Measurements from ENCODE around the gene HBQ1. TPM values are rescaled to one million over a fixed set of nuclear protein-coding genes. Genes with fewer than 3 reads are reported as not detected.
"Not testable (repeated sequence)": the region's sequence is repeated elsewhere in the genome, so short reads cannot be mapped to it uniquely, and the experiment has no call there.

HBQ1 gene
- total RNA-seq, 1 experiment from 2014 or later = not detected

DNA sequence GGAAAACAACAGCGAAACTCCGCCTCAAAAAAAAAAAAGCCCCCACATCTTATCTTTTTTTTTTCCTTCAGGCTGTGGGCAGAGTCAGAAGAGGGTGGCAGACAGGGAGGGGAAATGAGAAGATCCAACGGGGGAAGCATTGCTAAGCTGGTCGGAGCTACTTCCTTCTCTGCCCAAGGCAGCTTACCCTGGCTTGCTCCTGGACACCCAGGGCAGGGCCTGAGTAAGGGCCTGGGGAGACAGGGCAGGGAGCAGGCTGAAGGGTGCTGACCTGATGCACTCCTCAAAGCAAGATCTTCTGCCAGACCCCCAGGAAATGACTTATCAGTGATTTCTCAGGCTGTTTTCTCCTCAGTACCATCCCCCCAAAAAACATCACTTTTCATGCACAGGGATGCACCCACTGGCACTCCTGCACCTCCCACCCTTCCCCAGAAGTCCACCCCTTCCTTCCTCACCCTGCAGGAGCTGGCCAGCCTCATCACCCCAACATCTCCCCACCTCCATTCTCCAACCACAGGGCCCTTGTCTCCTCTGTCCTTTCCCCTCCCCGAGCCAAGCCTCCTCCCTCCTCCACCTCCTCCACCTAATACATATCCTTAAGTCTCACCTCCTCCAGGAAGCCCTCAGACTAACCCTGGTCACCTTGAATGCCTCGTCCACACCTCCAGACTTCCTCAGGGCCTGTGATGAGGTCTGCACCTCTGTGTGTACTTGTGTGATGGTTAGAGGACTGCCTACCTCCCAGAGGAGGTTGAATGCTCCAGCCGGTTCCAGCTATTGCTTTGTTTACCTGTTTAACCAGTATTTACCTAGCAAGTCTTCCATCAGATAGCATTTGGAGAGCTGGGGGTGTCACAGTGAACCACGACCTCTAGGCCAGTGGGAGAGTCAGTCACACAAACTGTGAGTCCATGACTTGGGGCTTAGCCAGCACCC lies 5.0 kb upstream of the HBQ1 start:
- Histone ChIP-seq H3K36me3 (no peaks in the 10 kb centered on the region), H3K4me3 (no peak overlapping the region), H3K27me3 (replicated peaks) (peaks cover 58% of the 10 kb centered on the region), H3K27ac (no peak overlapping the region), H3K4me1 (replicated peaks) (peaks cover 5% of the 10 kb centered on the region), H3K9me3 (replicated peaks) (no peaks in the 10 kb centered on the region)
- DNase-seq (ENCODE audit: low read depth in 1 of 2, low spot score in 2 of 2) = no peak

DNA sequence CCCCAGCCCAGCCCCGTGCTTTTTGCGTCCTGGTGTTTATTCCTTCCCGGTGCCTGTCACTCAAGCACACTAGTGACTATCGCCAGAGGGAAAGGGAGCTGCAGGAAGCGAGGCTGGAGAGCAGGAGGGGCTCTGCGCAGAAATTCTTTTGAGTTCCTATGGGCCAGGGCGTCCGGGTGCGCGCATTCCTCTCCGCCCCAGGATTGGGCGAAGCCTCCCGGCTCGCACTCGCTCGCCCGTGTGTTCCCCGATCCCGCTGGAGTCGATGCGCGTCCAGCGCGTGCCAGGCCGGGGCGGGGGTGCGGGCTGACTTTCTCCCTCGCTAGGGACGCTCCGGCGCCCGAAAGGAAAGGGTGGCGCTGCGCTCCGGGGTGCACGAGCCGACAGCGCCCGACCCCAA lies 4.3 kb upstream of the HBQ1 start:
- H3K27ac ChIP-seq = not testable (repeated sequence)

GRCh38 chr16:176477-177382 lies 3.5 kb upstream of the HBQ1 start, which contains the start of gene HBA1:
Gene HBA1 (plus strand): TSS chr16:176680. CDS start chr16:176717, 37 bp downstream.
- not testable (repeated sequence) for H3K27ac ChIP-seq; H3K36me3 ChIP-seq; H3K9me3 ChIP-seq (replicated peaks); H3K4me3 ChIP-seq; DNase-seq (ENCODE audit: low read depth in 1 of 2, low spot score in 2 of 2)
- peaks cover 60% of the 10 kb centered on the region for H3K27me3 ChIP-seq (replicated peaks)
- H3K4me1 ChIP-seq (replicated peaks) = peaks cover 19% of the 10 kb centered on the region

More for the DNA sequence above, 4.3 kb upstream of the HBQ1 start:
- H3K36me3 ChIP-seq; H3K4me3 ChIP-seq; DNase-seq (ENCODE audit: low read depth in 1 of 2, low spot score in 2 of 2); H3K9me3 ChIP-seq (replicated peaks): not testable (repeated sequence)
- Histone ChIP-seq H3K27me3 (replicated peaks) (peaks cover 60% of the 10 kb centered on the region), H3K4me1 (replicated peaks) (peaks cover 12% of the 10 kb centered on the region)

DNA sequence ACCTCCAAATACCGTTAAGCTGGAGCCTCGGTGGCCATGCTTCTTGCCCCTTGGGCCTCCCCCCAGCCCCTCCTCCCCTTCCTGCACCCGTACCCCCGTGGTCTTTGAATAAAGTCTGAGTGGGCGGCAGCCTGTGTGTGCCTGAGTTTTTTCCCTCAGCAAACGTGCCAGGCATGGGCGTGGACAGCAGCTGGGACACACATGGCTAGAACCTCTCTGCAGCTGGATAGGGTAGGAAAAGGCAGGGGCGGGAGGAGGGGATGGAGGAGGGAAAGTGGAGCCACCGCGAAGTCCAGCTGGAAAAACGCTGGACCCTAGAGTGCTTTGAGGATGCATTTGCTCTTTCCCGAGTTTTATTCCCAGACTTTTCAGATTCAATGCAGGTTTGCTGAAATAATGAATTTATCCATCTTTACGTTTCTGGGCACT lies 2.9 kb upstream of the HBQ1 start:
- DNase-seq (ENCODE audit: low read depth in 1 of 2, low spot score in 2 of 2) = no peak
- no peak overlapping the region for H3K27ac ChIP-seq
- no peak overlapping the region for H3K4me3 ChIP-seq
- no peaks in the 10 kb centered on the region for H3K36me3 ChIP-seq
- H3K27me3 ChIP-seq (replicated peaks) = peaks cover 60% of the 10 kb centered on the region
- H3K4me1 ChIP-seq (replicated peaks) = peaks cover 20% of the 10 kb centered on the region
- H3K9me3 ChIP-seq (replicated peaks) = peaks cover 4% of the 10 kb centered on the region; the same call in 1 of the 2 replicates

GRCh38 chr16:177981-178667 lies 2.1 kb upstream of the HBQ1 start:
- H3K9me3 ChIP-seq (replicated peaks) = peaks cover 4% of the 10 kb centered on the region; the same call in 1 of the 2 replicates
- peaks cover 60% of the 10 kb centered on the region for H3K27me3 ChIP-seq (replicated peaks)
- no peak overlapping the region for H3K27ac ChIP-seq
- H3K4me3 ChIP-seq = no peak overlapping the region
- no peaks in the 10 kb centered on the region for H3K36me3 ChIP-seq
- no peak for DNase-seq (ENCODE audit: low read depth in 1 of 2, low spot score in 2 of 2)
- H3K4me1 ChIP-seq (replicated peaks) = peaks cover 20% of the 10 kb centered on the region

DNA sequence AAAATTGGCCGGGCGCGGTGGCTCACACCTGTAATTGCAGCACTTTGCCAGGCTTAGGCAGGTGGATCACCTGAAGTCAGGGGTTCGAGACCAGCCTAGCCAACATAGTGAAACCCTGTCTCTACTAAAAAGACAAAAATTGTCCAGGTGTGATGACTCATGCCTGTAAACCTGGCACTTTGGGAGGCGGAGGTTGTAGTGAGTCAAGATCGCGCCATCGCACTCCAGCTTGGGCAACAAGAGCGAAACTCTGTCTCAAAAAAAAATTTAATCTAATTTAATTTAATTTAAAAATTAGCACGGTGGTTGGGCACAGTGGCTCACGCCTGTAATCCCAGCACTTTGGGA lies 1.6 kb upstream of the HBQ1 start:
- no peak overlapping the region for H3K4me3 ChIP-seq
- H3K27me3 ChIP-seq (replicated peaks) = peaks cover 57% of the 10 kb centered on the region
- no peaks in the 10 kb centered on the region for H3K36me3 ChIP-seq
- no peak overlapping the region for H3K27ac ChIP-seq
- peaks cover 20% of the 10 kb centered on the region for H3K4me1 ChIP-seq (replicated peaks)
- H3K9me3 ChIP-seq (replicated peaks) = peaks cover 4% of the 10 kb centered on the region; the same call in 1 of the 2 replicates
- no peak for DNase-seq (ENCODE audit: low read depth in 1 of 2, low spot score in 2 of 2)

DNA sequence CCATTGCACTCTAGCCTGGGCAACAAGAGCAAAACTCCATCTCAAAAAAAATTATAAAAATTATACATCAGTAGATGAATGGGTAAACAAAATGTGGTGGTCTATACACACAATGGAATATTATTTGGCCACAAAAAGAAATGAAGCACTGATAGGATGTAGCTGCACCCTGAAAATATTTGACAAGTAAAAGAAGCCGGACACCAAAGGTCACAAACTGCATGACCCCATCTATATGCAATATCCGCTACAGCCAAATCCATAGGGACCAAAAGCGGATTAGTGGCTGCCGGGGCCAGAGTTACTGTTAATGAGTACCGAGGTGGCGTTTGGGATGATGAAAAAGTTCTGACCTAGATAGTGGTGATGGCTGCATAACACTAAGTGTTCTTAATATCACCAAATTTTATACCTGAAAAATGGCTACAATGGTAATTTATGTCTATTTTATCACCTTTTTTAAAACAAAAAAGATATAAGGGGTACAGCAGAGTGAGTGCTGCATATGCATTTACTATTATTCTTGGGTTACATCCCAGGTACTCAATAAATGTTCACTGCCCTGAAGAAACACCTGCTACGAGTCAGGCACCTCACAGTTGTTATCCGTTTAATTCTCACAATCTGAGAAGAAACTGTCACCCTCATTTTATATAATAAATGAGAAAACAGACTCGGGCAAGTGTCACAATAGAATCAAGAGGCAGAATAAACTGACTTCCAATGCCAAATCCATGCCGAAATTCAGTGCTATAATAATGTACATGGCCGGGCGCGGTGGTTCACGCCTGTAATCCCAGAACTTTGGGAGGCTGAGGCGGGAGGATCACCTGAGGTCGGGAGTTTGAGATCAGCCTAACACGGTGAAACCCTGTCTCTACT lies 807 bp upstream of the HBQ1 start:
- no peaks in the 10 kb centered on the region; the same call in 1 of the 2 replicates for H3K36me3 ChIP-seq
- peaks cover 20% of the 10 kb centered on the region for H3K4me1 ChIP-seq (replicated peaks)
- no peak overlapping the region for H3K4me3 ChIP-seq
- H3K27ac ChIP-seq = no peak overlapping the region
- DNase-seq (ENCODE audit: low read depth in 1 of 2, low spot score in 2 of 2) = no peak
- peaks cover 56% of the 10 kb centered on the region for H3K27me3 ChIP-seq (replicated peaks)
- H3K9me3 ChIP-seq (replicated peaks) = peaks cover 4% of the 10 kb centered on the region; the same call in 1 of the 2 replicates

- H3K9me3 ChIP-seq (replicated peaks) = peaks cover 4% of the 10 kb centered on the region; the same call in 1 of the 2 replicates
- no peak overlapping the region for H3K27ac ChIP-seq
- H3K36me3 ChIP-seq = peaks cover 5% of the 10 kb centered on the region; the same call in 1 of the 2 replicates
- peaks cover 20% of the 10 kb centered on the region for H3K4me1 ChIP-seq (replicated peaks)
- peaks cover 45% of the 10 kb centered on the region for H3K27me3 ChIP-seq (replicated peaks)
- no peak overlapping the region for H3K4me3 ChIP-seq
- peak; percentile 63 to 71 for DNase-seq (ENCODE audit: low read depth in 1 of 2, low spot score in 2 of 2)
These were observed 664 bp downstream of the HBQ1 start for GRCh38 chr16:180681-181564.

GRCh38 chr16:181565-182021 lies 1.3 kb downstream of the HBQ1 start:
- Histone ChIP-seq H3K36me3 (peaks cover 5% of the 10 kb centered on the region; the same call in 1 of the 2 replicates), H3K4me1 (replicated peaks) (peaks cover 20% of the 10 kb centered on the region), H3K27ac (no peak overlapping the region), H3K4me3 (no peak overlapping the region), H3K27me3 (replicated peaks) (peaks cover 45% of the 10 kb centered on the region), H3K9me3 (replicated peaks) (peaks cover 4% of the 10 kb centered on the region; the same call in 1 of the 2 replicates)
- no peak for DNase-seq (ENCODE audit: low read depth in 1 of 2, low spot score in 2 of 2)

- peaks cover 4% of the 10 kb centered on the region; the same call in 1 of the 2 replicates for H3K9me3 ChIP-seq (replicated peaks)
- no peak overlapping the region for H3K27ac ChIP-seq
- no peak for DNase-seq (ENCODE audit: low read depth in 1 of 2, low spot score in 2 of 2)
- H3K36me3 ChIP-seq = peaks cover 13% of the 10 kb centered on the region
- no peak overlapping the region for H3K4me3 ChIP-seq
- peaks cover 35% of the 10 kb centered on the region for H3K27me3 ChIP-seq (replicated peaks)
- peaks cover 20% of the 10 kb centered on the region for H3K4me1 ChIP-seq (replicated peaks)
These were observed 2.7 kb downstream of the HBQ1 start for GRCh38 chr16:183005-183404.

DNA sequence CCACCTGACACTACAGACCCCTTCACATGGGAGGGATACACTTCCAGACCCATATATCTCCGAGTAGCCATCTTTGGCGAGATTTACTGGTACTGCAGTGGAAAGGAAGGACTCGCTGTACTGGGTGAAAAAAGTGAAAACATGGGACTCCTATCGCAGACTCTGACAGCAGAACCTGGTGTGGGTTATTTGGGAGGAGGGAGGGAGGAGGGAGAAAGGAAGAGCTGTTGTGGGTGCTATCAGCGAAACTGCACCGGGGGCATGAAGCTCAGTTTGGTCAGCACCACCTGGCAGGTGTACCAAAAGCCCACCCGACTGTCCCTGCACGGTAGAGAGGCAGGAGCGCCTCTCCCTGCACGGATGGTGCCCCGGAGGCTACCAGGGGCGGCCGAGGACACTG lies 5.0 kb downstream of the HBQ1 start:
- no peak overlapping the region for H3K27ac ChIP-seq
- no peak overlapping the region for H3K4me3 ChIP-seq
- H3K36me3 ChIP-seq = peaks cover 33% of the 10 kb centered on the region
- peaks cover 13% of the 10 kb centered on the region for H3K27me3 ChIP-seq (replicated peaks)
- H3K9me3 ChIP-seq (replicated peaks) = peaks cover 4% of the 10 kb centered on the region; the same call in 1 of the 2 replicates
- DNase-seq (ENCODE audit: low read depth in 1 of 2, low spot score in 2 of 2) = no peak
- peaks cover 16% of the 10 kb centered on the region for H3K4me1 ChIP-seq (replicated peaks)

Measured in SJSA1 (cell line).